Hepatic stellate cell (primary cell): ENCODE results near the gene WARS2.

Source experiments
- DNase-seq: peaks from one replicate; pipeline ENCODE4 v3.0.0; 2011; ENCODE audit warnings: low spot score

WARS2 gene

GRCh38 chr1:118982821-118983557 is 157.5 kb downstream of the WARS2 start:
- no peak for DNase-seq

- no peak for DNase-seq
Measured at GRCh38 chr1:118982266-118982665, 158.2 kb downstream of the WARS2 start.

GRCh38 chr1:118981436-118981835 is 159.0 kb downstream of the WARS2 start:
- DNase-seq, result no peak
